CMK (cell line): Measurements from ENCODE around the gene MEIOSIN.
"Not testable (repeated sequence)": the region's sequence is repeated elsewhere in the genome, so short reads cannot be mapped to it uniquely, and the experiment has no call there.

Source experiments
- DNase-seq: peaks from one replicate; pipeline ENCODE4 v3.0.0-alpha.2; 2010; ENCODE audit warnings: low read depth

MEIOSIN gene, protein sequence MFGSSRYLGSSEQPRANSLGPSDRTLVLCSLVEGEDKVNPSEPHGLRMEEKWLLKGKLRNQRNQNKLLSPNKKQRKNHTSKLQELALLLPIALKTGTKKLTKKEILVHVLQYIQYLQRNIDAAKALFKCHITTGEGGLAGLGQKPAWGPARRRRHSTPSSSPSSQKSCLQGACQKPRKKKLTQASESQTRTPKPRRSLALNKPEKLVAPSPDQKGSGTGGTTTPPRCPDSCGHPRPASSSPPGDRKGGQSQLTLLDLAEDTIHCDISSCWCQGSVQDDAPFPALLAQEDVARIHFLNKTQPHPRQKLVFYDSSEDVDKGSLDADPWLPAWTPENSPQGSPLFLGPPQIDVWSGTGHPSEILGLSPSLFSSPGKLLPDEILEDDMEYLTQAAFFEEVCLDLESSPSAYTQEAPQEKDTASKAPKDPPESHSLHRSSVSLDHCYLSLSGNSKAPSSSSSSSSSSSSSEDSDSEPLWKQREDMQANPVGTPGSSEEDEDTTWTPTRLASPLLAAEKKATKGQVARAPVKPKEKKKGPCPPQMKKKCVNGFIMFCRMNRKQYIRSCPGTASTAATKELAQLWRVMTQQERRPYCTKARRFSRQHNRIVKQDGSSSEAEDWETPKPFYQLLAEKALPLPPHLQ

DNA sequence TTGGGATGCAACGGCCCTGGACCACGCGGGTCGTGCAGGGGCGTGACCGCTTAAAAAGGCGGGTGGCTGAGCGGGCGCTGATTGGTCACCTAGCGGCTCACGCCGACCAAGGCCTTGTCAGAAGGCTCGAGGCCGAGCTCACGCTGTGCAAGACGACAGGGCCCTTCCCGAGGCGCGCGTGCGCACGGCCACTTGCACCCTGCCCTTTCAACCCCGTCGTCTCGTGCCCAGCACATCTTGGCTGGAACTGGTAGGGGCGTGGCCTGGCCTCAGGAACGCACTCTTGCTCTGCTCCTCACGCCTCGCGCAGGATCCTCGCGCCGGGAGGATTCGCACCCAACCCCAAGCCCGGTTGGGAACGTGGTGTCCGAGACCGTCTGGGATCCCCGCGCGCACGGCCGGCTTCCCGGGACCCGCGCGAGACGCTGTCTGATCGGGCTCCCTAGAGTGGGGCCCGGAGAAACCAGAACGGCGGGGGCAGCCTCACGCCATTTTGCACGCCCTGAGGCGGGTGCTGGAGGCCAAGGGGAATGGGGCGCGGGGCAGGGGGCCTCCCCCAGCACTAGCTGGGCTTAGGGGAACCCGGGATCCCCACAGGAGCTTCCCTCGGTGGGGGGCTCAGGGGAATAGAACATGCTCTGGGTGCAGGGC, at the start of gene MEIOSIN:
TSS of gene MEIOSIN (plus strand) at position 280 of the 651 bp plus-strand sequence. CDS start 1,938 bp downstream, outside the sequence.
- DNase-seq: no peak

DNA sequence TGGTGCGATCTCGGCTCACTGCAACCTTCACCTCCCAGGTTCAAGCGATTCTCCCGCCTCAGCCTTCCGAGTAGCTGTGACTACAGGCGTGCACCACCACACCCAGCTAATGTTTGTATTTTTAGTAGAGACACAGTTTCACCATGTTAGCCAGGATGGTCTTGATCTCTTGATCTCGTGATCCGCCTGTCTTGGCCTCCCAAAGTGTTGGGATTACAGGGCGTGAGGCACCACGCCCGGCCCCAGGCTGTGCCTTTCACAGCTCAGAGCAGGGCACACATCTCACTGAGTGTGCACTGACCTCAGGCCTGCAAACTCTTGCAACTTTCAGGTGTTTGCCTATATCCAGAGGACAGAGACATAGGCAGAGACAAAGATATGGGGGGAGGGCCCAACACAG, 48.2 kb upstream of the MEIOSIN start:
- DNase-seq: not testable (repeated sequence)

DNA sequence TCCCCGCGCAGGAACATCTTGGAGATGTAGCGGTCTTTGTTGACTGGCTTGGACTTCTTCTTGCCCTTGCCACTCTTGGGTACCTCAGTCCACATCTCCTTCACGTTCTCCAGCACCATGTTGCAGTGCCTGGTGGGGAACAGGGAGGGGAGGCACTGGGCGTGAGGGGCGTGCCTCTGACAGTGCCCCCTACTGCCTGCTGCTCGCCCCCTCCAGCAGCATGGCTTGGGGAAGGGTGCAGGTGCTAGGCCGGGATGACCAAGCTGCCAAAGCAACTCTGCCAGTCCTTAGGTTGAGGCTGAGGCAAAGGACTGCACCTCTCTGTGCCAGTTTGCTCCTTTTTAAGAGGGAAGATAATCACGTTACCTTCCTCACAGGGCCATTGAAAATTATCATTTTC, 45.6 kb upstream of the MEIOSIN start:
- no peak for DNase-seq

DNA sequence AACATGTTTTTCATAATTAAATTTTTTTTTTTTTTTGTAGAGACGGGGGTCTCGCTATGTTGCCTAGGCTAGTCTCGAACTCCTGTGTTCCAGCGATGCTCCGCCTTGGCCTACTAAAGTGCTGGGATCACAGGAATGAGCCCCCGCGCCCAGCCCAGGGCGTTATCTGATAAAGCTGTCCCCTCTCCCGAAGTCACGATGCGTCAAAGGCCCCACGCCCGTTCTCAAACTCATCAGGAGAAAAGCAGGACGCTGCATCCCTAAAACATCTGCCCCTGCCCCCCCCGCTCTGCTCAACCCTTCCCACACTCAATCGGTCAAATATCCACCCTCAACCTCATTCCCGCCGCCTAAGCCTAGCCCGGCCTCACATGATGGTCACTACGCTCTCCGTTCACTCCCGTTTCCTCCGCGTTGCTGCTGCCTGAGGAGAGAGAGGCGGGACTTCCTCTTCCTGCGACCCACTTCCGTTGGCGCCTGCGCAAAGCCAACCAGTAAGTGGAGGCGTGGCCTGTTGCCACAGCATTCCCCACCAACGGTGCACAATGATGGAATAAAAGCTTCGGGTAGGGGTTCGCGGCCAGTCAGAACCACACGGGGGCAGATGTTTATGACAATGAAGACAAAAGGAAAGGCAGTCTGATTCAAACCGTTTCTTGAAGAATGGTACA, 41.6 kb upstream of the MEIOSIN start, which contains the start of gene SNRPD2:
TSS of gene SNRPD2 (minus strand) at position 438 of the 671 bp plus-strand sequence. CDS start at position 373, 65 bp downstream.
- peak; percentile 91 for DNase-seq

DNA sequence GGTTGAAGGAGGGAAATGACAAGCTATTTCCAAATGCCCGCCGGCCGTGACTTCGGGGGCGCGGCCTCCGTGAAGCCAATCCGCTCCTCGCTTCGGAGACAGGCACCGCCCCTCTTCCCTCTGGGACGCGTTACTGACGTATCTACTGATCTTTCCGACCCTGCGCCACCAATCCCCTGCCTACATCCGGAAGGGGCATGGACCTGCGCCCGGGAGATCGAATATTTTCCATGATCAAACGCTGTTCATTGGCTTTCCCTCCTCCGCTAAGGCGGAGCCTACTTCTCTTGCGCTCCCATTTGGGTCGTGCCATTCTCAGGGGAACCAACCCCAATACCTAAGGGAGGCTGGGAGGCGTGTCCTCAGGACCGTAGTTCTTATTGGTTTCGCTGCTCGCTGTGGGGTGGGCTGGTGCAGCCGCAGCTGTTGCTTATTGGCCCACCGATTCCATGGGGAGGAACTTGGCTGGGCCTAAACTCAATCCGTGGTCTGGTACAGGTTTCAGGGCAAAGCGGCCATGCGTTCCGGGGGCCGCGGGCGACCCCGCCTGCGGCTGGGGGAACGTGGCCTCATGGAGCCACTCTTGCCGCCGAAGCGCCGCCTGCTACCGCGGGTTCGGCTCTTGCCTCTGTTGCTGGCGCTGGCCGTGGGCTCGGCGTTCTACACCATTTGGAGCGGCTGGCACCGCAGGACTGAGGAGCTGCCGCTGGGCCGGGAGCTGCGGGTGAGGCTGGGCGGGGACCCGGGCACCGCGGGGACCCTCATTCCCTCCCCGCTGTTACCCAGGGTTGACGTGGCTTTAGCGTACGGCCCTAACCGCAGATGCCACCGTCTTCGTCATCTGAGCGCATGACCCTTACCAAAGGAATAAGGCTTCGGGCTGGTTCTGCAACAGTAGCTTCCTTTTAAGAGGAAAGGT, 40.8 kb upstream of the MEIOSIN start, which contains the start of gene QPCTL:
TSS of gene QPCTL (plus strand) at position 480 of the 919 bp plus-strand sequence. CDS start at position 518, 38 bp downstream.
- peak; percentile 98 for DNase-seq

DNA sequence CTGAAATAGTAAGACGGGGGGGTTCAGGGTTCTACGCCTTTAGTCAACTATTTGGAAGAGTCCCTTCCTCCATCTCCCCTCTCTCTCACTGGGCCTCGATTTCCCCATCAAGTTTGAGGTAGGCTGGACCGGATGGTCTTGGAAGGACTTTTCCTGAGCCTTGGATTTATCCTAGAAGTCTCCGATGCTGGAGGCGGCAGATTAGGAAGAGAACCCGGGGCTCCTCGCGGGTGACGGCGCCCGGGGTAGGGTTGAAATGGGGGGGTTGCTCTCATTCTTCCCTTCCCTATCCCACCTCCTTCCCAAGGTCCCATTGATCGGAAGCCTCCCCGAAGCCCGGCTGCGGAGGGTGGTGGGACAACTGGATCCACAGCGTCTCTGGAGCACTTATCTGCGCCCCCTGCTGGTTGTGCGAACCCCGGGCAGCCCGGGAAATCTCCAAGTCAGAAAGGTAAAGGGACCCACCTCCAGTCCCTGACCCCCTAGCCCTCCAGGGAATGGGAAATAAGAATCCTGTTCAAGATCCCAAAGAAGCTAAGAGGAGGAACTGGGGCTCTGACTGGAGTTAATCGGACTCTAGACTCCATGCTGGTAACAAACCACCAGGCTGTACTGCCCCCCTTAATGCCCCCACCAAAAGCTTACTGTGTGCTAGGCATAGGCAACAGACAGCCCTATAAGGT, 40.0 kb upstream of the MEIOSIN start:
- no peak for DNase-seq

DNA sequence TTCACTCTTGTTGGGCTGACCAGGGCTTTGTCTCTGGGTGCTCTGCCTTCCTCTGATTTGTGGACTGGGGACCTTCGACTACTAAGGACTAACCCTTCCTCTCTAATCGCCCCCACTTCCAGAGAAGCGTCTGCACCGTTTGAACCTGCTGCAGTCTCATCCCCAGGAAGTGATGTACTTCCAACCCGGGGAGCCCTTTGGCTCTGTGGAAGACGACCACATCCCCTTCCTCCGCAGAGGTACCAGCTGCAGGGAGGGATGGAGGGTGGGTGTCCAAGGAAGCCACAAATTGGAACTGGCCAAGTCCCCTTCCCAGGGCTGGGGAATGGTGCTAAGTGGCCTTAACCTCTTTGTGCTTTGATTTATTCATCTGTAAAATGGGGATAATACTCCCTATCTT, 31.6 kb upstream of the MEIOSIN start:
- no peak for DNase-seq

DNA sequence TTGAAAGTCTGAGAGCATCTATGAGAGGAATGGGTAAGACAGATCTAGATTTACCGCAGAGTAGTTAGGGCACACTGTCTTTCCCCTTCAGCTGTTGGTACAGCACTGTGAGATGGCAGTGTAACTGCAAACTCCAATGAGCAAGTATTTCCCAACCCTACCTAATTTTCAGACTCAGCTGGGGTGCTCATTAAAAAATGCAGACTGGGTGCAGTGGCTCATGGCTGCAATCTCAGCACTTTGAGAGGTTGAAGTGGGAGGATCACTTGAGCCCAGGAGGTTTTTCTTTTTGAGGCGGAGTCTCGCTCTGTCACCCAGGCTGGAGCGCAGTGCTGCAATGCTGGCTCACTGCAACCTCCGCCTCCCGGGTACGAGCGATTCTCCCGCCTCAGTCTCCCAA, 28.1 kb upstream of the MEIOSIN start:
- no peak for DNase-seq

DNA sequence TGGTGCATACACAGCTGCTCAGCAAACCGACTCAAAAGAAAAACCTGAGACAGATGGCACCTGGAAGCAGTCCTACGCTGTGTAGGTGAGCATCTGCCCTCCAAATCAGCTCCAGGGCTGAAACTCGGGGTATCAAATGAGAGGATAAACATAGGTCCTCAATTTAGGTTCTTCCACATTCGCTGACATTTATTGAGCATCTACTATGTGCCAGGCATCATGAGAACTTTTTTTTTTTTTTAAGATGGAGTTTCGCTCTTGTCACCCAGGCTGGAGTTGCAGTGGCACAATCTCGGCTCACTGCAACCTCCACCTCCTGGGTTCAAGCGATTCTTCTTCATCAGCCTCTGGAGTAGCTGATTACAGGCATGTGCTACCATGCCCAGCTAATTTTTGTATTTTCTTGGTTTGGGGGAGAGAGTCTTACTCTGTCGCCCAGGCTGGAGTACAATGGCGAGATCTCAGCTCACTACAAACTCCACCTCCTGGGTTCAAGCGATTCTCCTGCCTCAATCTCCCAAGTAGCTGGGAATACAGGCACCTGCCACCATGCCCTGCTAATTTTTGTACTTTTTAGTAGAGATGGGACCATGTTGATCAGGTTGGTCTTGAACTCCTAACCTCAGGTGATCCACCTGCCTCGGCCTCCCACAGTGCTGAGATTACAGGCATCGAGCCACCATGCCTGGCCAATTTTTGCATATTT, 27.4 kb upstream of the MEIOSIN start:
- no peak for DNase-seq

DNA sequence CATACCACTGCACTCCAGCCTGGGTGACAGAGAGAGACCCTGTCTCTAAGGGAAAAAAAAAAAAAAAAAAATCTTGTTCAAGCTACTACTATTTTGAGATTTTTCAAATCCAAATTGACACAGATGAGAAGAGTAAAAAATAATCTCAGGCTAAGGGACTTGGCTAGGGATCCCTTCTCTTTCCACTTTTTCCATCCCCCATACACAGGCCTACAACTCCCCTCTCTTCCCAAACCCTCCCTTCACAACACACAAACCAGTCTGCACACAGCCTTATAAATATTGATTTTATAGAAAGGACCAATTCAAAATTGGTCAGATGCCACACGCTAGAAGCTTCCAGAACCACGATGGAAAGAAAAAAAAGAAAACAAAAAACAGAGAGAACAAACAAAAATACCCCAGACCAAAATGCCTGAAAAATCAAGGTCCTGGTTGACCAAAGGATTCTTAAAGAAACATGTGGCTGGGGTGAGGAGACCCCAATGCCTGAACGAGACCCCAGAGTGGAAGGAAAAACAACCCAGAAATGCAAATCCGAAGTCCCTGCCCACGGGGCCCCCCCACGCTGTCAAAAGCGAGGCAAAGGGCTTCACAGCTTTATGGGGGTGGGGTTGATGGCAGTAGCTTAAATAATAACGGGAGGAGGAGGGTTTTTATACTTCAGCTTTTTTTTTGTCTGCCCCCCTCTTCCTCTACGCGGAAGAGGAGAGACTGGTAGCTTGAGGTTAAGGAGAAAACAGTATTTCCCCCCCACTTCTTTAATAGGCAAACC, 22.7 kb upstream of the MEIOSIN start:
- DNase-seq: no peak

DNA sequence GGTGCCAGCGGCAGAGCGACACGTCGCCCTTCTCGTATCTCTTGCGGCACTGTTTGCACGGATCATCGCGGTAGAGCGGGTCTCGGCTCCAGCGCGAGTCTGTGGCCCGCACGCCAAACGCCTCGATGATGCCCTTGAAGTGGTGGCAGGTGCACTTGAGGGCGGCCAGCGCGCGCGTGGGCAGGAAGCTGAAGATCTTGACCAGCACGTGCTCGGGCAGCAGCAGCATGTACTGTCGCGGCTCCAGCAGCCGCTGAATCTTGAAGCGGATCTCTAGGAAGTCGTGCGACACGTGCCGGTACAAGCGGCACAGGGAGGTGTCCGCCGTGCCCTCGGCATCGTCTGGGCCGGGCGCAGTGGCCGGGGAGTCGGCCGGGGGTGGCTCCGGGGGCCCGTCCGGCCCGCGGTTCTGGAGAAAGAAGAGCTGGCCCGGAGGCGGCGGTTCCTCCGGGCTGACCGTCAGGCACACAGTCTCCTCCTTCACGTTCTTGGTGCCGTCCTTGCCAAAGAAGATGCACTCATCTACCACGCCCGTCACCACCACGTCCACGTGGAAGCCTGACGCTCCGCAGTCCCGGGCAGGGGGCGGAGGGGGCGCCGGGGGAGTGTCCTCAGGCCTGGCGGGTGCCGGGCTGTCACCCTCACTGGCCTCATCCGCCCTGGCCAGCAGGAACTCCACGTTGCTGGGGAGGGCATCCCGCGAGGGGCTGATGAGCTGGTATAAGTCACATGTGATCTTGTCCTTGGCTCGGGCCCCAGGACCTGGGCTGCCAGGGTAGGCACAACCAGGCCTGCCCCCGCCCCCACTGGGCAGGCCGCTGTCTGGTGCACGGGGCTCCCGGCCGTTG, 21.2 kb upstream of the MEIOSIN start:
- no peak for DNase-seq

DNA sequence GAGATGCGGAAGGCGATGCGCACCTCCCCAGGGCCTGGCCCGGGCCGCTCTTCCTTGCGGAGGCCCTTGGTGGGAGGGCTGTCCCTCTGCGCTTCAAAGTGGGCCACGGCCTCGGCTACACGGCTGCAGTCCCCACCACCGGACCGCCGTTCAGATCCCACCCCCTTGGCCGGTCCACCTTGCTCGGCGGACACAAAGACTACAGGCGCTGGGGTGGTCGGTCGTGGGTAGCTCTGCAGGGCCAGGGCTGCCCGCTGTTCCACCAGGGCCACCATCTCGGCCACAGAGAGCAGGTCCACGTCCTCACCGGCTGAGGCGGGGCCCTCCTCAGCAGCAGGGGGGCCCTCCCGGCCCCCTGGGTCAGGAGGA, 20.6 kb upstream of the MEIOSIN start:
- DNase-seq: no peak

DNA sequence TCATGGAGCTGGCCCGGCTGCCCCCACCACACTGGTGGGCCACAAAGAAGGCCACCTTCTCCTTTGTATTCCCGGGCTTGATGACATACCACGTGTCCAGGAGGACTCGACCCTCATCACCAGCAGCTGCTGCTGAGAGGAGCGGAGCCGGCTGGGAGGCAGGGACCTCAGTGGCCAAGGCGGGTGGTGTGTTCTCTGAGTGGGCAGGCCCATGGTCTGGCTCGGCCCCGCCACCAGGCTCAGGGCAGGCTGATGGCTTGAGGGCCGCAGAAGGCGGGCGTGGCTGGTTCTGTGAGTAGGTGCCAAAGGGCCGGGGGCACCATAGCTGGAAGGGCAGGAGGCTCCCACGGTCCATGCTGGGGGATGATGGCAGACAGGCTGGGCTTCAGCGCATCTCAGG, 20.1 kb upstream of the MEIOSIN start:
- DNase-seq: no peak

DNA sequence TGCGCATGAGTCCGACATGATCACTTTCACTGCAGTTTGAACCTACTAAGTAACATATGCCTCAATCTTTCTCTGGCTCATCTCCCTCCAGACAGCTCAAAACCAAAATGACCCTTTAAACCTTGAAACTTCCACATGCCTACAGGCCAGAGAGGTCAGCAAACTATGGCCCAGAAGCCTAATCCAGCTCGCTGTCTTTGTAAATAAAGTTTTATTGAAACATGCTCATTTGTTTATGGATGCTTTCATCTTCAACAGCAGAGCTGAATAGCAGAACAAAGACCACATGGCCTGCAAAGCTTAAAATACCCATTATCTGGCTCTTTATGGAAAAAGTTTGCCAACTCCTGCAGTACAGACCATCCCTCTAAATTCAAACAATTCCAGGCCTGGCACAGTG, 18.1 kb upstream of the MEIOSIN start:
- no peak for DNase-seq

DNA sequence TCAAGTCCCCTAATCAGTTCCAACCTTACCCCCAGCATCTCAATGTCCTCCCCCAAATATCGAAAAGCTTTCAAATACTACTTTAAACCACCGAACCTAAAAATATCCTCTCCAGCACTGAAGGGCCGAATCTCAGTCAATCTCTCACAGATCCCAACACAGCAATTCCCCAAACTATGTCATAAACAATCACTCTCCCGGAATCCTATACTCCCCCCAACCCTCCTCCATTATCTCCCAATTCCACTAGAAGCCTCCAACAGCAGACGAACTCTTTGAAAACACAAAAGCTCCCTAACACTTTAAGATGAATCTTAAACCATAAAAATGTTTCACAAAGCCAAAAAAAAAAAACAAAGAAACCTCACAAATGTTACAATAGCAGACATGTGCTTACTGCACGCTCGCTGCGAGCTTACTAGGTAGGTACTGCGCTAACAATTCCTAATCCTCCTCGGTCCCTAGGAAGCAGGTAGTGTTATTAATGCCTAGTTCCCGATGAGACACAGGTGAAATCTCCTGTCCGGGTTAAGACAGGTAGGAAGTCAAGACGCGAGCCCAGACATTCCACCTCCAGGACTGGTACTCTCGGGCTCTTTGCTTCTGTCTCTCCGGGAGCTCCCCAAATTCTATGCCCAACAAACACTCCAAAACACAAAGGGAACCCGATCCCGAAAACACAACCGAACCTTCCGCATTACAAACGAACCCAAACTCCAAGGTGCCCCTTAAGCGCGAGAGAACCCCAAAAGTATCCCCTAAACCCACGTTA, 16.7 kb upstream of the MEIOSIN start:
- DNase-seq: no peak

DNA sequence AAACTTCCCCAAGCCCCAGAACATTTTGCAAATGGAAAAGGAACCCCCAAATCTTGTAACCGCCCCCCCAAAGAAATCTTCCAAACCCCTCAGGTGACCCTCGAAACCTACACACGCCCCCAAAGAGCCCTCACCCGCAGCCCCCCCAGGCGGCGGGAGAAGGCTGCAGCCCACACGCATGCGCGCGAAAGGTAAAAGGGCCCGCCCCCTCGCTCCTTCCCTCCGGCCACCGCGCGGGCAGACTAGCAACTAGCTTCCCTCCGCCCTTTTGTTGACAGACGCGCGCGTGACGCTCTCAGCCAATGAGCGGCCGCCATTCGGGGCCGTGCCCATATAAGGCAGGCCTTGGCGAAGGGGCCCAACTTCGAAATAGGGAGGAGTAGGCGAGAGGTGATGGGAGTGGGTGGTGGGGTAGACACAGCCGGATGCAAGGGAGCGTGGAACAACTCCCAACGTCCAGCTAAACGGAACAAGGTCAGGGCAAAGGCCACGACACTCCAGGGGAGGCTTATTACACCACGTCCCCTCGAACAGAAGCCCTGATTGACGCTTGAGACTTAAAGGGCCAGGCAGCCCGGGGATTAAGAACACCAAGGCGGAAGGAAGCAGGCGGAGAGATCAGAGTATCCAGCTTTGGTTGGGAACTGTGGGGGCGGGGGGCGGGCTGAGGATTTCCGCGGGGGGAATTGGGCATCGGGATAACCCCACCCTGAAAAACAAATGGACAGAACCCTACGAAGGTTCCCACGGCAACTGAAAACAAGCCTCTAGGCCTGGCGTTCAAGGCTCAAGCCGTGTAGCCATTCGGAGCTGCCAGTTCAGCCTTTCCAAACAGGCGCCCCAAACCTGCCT, 15.9 kb upstream of the MEIOSIN start:
- peak; percentile 100 for DNase-seq
